Sigmoid colon (tissue), 7 donors: Measurements from ENCODE around the gene FUT7. TPM values are rescaled to one million over a fixed set of nuclear protein-coding genes. Genes with fewer than 3 reads are reported as not detected.

Source experiments
- DNase-seq: peaks from one replicate; pipeline ENCODE4 v3.0.0-alpha.2; 2019
- H3K27ac ChIP-seq, 4 donors: fragments of 200-600 bp; sonication (generic); one replicate each; pipeline ENCODE4 v1.5.1; 2016 to 2019; ENCODE audit warnings: mild to moderate bottlenecking in 1 of 4
- H3K27me3 ChIP-seq, 3 donors: fragments of 200-600 bp; sonication (generic); one replicate each; pipeline ENCODE4 v1.5.1; 2019; ENCODE audit warnings: mild to moderate bottlenecking in 1 of 3
- H3K36me3 ChIP-seq, 4 donors: fragments of 200-600 bp; sonication (generic); one replicate each; pipeline ENCODE4 v1.5.1; 2016 to 2019
- H3K4me1 ChIP-seq, 4 donors: fragments of 200-600 bp; sonication (generic); one replicate each; pipeline ENCODE4 v1.5.1; 2017 to 2019
- H3K4me3 ChIP-seq, 4 donors: fragments of 200-600 bp; sonication (generic); one replicate each; pipeline ENCODE4 v1.5.1; 2017 to 2019; ENCODE audit warnings: mild to moderate bottlenecking in 2 of 4, moderate library complexity in 1 of 4
- H3K9me3 ChIP-seq, 4 donors: fragments of 200-600 bp in 3 of 4; sonication (generic) in 3 of 4; one replicate each; pipeline versions ENCODE4 v1.5.1 to v1.6.1; 2013 to 2019
- CTCF ChIP-seq, 4 experiments: fragments of 450-650 bp in 3 of 4; fragments of 200-600 bp in 1 of 4; IDR thresholded peaks; one replicate each; pipeline ENCODE4 v1.5.1; 2016 to 2019; ENCODE audit warnings: antibody characterized with exemption in 4 of 4, mild to moderate bottlenecking in 3 of 4, moderate library complexity in 2 of 4
- EP300 ChIP-seq, 4 donors: sonication (generic); formaldehyde crosslinking; IDR thresholded peaks; one replicate each; pipeline ENCODE4 v1.6.1; 2017; ENCODE audit warnings: antibody characterized with exemption in 4 of 4
- POLR2A ChIP-seq, 2 donors: fragments of 450-650 bp; IDR thresholded peaks; one replicate each; pipeline ENCODE4 v1.6.1; 2016; ENCODE audit warnings: antibody characterized with exemption in 2 of 2, mild to moderate bottlenecking in 2 of 2, moderate library complexity in 2 of 2
- POLR2AphosphoS5 ChIP-seq, 4 donors: sonication (generic); formaldehyde crosslinking; IDR thresholded peaks; one replicate each; pipeline ENCODE4 v1.6.1; 2017; ENCODE audit warnings: antibody characterized with exemption in 4 of 4
- WGBS, 2 donors: extraction: QIAGEN DNeasy Blood & Tissue Kit; methylation state at CpG; one replicate each; pipeline ENCODE4 v1.1.7; 2013; 5-methylcytosine and 5-hydroxymethylcytosine counted together
- intact Hi-C: fragments of 100-400 bp; cut with DNase I; formaldehyde crosslinking; loops from one replicate; pipeline ENCODE4 v1.15.1; 2023
- polyA plus RNA-seq, 3 donors: library from polyadenylated mRNA; stranded (reverse); fragments of 200-250 nt; gene quantifications; one replicate each; pipeline ENCODE4 v1.2.3, GENCODE V29; 2013
- total RNA-seq, 4 donors: library from RNA; depleted of rRNA; stranded (reverse); fragments of >200 nt; gene quantifications; one replicate each; pipeline ENCODE4 v1.1.0, GENCODE V29; 2016
- donor health status: healthy with polysubstance abuse.
- donor health status: Bipolar disorder and iron deficiency.
- donor health status: healthy.

The FUT7 gene
- total and polyA plus RNA-seq, 7 donors = 0.36 to 1.3 (median 0.84) TPM; not detected in 3

- DNase-seq = no peak
- TF ChIP-seq CTCF (IDR thresholded peaks at IDR 0.05) (no peak), POLR2AphosphoS5 (IDR thresholded peaks at IDR 0.05) (no peak), POLR2A (IDR thresholded peaks at IDR 0.05) (no peak), EP300 (IDR thresholded peaks at IDR 0.05) (no peak)
- no peak overlapping the region for H3K27ac ChIP-seq
- H3K36me3 ChIP-seq = peaks cover 0 to 5% (median 3%) of the 10 kb centered on the region in 4 donors
- intact Hi-C loops = no loop called here
- peaks cover 26 to 58% (median 44%) of the 10 kb centered on the region in 3 donors for H3K27me3 ChIP-seq
- no peak overlapping the region for H3K4me3 ChIP-seq
- peaks cover 0 to 42% (median 35%) of the 10 kb centered on the region in 4 donors for H3K4me1 ChIP-seq
- 75 to 79% methylated on average over 54 of the region's 54 CpGs for WGBS, 2 donors
- H3K9me3 ChIP-seq = peaks cover 0 to 4% (median 0%) of the 10 kb centered on the region in 4 donors
These were observed 37.6 kb downstream of the FUT7 start for GRCh38 chr9:136994180-136994887.

GRCh38 chr9:136992819-136993369 lies 39.0 kb downstream of the FUT7 start:
- no peak for DNase-seq
- Histone ChIP-seq H3K4me3 (peak overlapping the region; percentile 74 to 82 (median 77)), H3K9me3 (peaks cover 0 to 4% (median 0%) of the 10 kb centered on the region in 4 donors), H3K27me3 (peaks cover 26 to 50% (median 44%) of the 10 kb centered on the region in 3 donors), H3K36me3 (peaks cover 0 to 5% (median 3%) of the 10 kb centered on the region in 4 donors), H3K4me1 (peaks cover 0 to 42% (median 35%) of the 10 kb centered on the region in 4 donors), H3K27ac (peak overlapping the region; percentile 84 to 90 (median 88))
- 28 to 44% methylated on average over 18 of the region's 18 CpGs for WGBS, 2 donors
- intact Hi-C loops = no loop called here
- TF ChIP-seq EP300 (IDR thresholded peaks at IDR 0.05) = no peak
- no peak for TF ChIP-seq POLR2AphosphoS5 (IDR thresholded peaks at IDR 0.05)
- TF ChIP-seq POLR2A (IDR thresholded peaks at IDR 0.05) = no peak
- no peak for TF ChIP-seq CTCF (IDR thresholded peaks at IDR 0.05)

GRCh38 chr9:136991993-136992818 lies 39.7 kb downstream of the FUT7 start, which contains the start of gene PAXX:
TSS of gene PAXX (plus strand) at chr9:136992422. CDS start at chr9:136992444, 22 bp downstream.
- H3K36me3 ChIP-seq = peaks cover 0 to 5% (median 3%) of the 10 kb centered on the region in 4 donors
- intact Hi-C loops = no loop called here
- WGBS, 2 donors = 1% methylated on average over 92 of the region's 92 CpGs
- H3K27me3 ChIP-seq = peaks cover 23 to 44% (median 38%) of the 10 kb centered on the region in 3 donors
- TF ChIP-seq CTCF (IDR thresholded peaks at IDR 0.05) (no peak), EP300 (IDR thresholded peaks at IDR 0.05) (no peak), POLR2AphosphoS5 (IDR thresholded peaks at IDR 0.05) (peak in 1 of 4 donors; percentile 56)
- H3K4me3 ChIP-seq = peak within 1 kb of the TSS; percentile 74 to 82 (median 77)
- H3K4me1 ChIP-seq = peaks cover 0 to 42% (median 35%) of the 10 kb centered on the region in 4 donors
- DNase-seq = peak; percentile 96
- H3K9me3 ChIP-seq = peaks cover 0 to 4% (median 0%) of the 10 kb centered on the region in 4 donors
- H3K27ac ChIP-seq = peak within 1 kb of the TSS; percentile 84 to 90 (median 88)

GRCh38 chr9:136990242-136990911 lies 41.5 kb downstream of the FUT7 start:
- intact Hi-C loops = no loop called here
- DNase-seq = no peak
- Histone ChIP-seq H3K4me3 (no peak overlapping the region), H3K27me3 (peaks cover 21 to 41% (median 31%) of the 10 kb centered on the region in 3 donors), H3K27ac (no peak overlapping the region), H3K9me3 (peaks cover 0 to 4% (median 0%) of the 10 kb centered on the region in 4 donors), H3K36me3 (peaks cover 0 to 5% (median 3%) of the 10 kb centered on the region in 4 donors), H3K4me1 (peaks cover 0 to 36% (median 23%) of the 10 kb centered on the region in 4 donors)
- TF ChIP-seq POLR2A (IDR thresholded peaks at IDR 0.05) = no peak
- TF ChIP-seq CTCF (IDR thresholded peaks at IDR 0.05) = no peak
- no peak for TF ChIP-seq POLR2AphosphoS5 (IDR thresholded peaks at IDR 0.05)
- WGBS, 2 donors = 72 to 86% methylated on average over 10 of the region's 10 CpGs
